ENCODE measurements around the gene TTI1. TPM values are rescaled to one million over a fixed set of nuclear protein-coding genes. Genes with fewer than 3 reads are reported as not detected.

TTI1 gene
- total RNA-seq, 1 donor from 2014 or later, result 51.9 TPM

DNA sequence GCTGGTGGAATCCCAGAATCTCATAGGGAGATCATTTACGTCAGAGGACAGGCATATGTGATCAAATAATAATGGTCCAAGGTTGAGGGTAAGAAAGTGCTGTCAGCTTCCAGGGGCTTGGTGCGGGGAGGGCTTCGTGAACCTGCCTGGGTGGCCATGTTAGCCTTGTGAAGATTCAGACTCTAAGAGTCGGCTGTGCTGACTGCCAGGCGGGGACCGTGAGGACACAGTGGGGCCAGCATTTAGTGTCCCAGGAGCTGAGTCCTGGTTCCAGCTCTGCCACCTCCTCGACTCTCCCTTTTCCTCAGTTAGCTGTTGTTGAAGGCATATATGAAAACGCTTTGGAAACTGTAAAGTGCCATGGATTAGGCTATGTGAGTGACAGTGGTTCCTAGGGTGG lies 96.8 kb downstream of the TTI1 start:
- H3K9me3 Mint-ChIP-seq (ENCODE audit: low read depth), result no peaks in the 10 kb centered on the region
- no peak overlapping the region for H3K27ac Mint-ChIP-seq
- H3K4me3 Mint-ChIP-seq (ENCODE audit: low read depth), result no peak overlapping the region
- H3K27me3 Mint-ChIP-seq, result peaks cover 9% of the 10 kb centered on the region
- no peak for DNase-seq (ENCODE audit: low spot score, unreplicated experiment)
- TF ChIP-seq, protein P1, sequence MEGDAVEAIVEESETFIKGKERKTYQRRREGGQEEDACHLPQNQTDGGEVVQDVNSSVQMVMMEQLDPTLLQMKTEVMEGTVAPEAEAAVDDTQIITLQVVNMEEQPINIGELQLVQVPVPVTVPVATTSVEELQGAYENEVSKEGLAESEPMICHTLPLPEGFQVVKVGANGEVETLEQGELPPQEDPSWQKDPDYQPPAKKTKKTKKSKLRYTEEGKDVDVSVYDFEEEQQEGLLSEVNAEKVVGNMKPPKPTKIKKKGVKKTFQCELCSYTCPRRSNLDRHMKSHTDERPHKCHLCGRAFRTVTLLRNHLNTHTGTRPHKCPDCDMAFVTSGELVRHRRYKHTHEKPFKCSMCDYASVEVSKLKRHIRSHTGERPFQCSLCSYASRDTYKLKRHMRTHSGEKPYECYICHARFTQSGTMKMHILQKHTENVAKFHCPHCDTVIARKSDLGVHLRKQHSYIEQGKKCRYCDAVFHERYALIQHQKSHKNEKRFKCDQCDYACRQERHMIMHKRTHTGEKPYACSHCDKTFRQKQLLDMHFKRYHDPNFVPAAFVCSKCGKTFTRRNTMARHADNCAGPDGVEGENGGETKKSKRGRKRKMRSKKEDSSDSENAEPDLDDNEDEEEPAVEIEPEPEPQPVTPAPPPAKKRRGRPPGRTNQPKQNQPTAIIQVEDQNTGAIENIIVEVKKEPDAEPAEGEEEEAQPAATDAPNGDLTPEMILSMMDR (IDR thresholded peaks at IDR 0.05; ENCODE audit: unreplicated experiment), result no peak
- H3K4me1 Mint-ChIP-seq (ENCODE audit: low read depth), result peaks cover 14% of the 10 kb centered on the region
- H3K36me3 Mint-ChIP-seq (ENCODE audit: insufficient read depth), result no peaks in the 10 kb centered on the region

DNA sequence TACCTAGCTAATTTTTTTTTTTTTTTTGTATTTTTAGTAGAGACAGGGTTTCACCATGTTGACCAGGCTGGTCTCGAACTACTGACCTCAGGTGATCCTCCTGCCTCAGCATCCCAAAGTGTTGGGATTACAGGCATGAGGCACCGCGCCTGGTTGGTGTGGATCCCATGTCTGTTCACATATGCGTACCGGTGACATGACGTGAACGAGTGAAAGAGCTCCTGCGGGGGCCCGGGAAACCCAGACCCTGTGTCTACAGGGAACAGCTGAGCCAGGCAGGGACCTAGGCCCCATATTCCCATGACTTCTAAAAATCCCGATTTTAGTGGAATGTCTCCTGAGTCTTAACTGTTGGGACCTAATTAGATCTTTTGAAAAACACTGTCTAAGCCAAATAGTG lies 97.2 kb downstream of the TTI1 start:
- Mint-ChIP-seq H3K4me1 (ENCODE audit: low read depth) (peaks cover 13% of the 10 kb centered on the region), H3K27me3 (peaks cover 9% of the 10 kb centered on the region), H3K9me3 (ENCODE audit: low read depth) (no peaks in the 10 kb centered on the region), H3K36me3 (ENCODE audit: insufficient read depth) (no peaks in the 10 kb centered on the region), H3K27ac (no peak overlapping the region), H3K4me3 (ENCODE audit: low read depth) (no peak overlapping the region)
- DNase-seq (ENCODE audit: low spot score, unreplicated experiment), result no peak
- TF ChIP-seq, protein P1 (IDR thresholded peaks at IDR 0.05; ENCODE audit: unreplicated experiment), result no peak

DNA sequence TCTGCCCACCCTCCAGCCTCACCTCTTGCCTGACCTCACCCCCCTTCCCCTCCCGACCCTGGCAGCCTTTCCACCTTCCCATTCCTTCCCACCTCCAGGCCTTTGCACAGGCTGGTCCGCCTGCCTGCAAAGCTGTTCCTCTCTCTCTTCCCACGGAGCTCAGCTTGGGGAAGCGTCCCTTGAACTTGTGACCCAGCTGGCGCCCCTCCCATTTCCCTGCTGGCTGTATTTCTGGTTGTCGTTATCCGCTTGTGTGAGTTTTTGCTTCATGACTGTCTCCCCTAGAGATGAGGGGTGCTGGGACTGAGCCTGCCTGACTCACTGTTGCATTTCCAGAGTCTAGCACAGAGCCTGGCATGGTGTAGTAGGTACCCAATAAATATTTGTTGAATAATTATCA lies 97.8 kb downstream of the TTI1 start:
- DNase-seq (ENCODE audit: low spot score, unreplicated experiment), result no peak
- TF ChIP-seq, protein P1 (IDR thresholded peaks at IDR 0.05; ENCODE audit: unreplicated experiment), result no peak
- Mint-ChIP-seq H3K27ac (no peak overlapping the region), H3K4me3 (ENCODE audit: low read depth) (no peak overlapping the region), H3K27me3 (peaks cover 10% of the 10 kb centered on the region), H3K9me3 (ENCODE audit: low read depth) (no peaks in the 10 kb centered on the region), H3K4me1 (ENCODE audit: low read depth) (peaks cover 13% of the 10 kb centered on the region), H3K36me3 (ENCODE audit: insufficient read depth) (no peaks in the 10 kb centered on the region)

DNA sequence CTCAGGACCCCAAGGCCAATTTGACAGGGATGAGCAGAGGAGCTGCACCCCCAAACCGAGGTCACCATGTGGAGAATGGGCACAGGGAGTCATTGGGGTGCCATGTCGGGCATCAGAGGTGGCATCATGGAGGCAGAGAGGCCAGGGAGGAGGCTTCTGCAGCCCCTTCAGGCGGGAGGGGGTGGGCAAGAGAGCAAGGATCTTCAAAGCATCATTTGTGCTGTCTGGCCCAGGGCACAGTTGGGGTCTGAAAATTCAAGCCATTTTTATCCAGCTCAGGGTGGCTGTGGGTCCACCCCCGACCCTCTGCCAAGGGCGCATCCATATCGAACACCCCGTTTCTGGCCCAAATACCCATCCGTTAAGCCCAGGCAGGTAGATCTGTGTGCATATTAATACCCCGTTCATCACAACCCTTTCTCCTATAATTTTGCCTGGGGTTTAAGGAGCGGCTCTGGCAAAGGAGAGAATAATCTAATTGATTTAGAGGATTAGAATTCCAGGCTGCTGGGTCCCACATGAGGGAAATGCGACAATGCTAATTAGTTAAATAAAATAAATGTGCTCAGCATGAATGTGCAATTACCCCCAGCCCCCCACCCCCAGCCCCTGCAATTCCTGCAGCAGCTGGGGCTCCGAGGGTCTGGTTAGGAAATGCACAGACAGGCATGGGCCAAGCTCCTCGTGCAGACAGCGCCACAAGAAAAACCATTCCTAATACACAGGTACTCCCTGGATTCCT lies 98.5 kb downstream of the TTI1 start:
- H3K27ac Mint-ChIP-seq, result no peak overlapping the region
- no peak for DNase-seq (ENCODE audit: low spot score, unreplicated experiment)
- peaks cover 12% of the 10 kb centered on the region for H3K27me3 Mint-ChIP-seq
- peaks cover 16% of the 10 kb centered on the region for H3K4me1 Mint-ChIP-seq (ENCODE audit: low read depth)
- H3K4me3 Mint-ChIP-seq (ENCODE audit: low read depth), result no peak overlapping the region
- TF ChIP-seq, protein P1 (IDR thresholded peaks at IDR 0.05; ENCODE audit: unreplicated experiment), result no peak
- no peaks in the 10 kb centered on the region for H3K9me3 Mint-ChIP-seq (ENCODE audit: low read depth)
- no peaks in the 10 kb centered on the region for H3K36me3 Mint-ChIP-seq (ENCODE audit: insufficient read depth)

DNA sequence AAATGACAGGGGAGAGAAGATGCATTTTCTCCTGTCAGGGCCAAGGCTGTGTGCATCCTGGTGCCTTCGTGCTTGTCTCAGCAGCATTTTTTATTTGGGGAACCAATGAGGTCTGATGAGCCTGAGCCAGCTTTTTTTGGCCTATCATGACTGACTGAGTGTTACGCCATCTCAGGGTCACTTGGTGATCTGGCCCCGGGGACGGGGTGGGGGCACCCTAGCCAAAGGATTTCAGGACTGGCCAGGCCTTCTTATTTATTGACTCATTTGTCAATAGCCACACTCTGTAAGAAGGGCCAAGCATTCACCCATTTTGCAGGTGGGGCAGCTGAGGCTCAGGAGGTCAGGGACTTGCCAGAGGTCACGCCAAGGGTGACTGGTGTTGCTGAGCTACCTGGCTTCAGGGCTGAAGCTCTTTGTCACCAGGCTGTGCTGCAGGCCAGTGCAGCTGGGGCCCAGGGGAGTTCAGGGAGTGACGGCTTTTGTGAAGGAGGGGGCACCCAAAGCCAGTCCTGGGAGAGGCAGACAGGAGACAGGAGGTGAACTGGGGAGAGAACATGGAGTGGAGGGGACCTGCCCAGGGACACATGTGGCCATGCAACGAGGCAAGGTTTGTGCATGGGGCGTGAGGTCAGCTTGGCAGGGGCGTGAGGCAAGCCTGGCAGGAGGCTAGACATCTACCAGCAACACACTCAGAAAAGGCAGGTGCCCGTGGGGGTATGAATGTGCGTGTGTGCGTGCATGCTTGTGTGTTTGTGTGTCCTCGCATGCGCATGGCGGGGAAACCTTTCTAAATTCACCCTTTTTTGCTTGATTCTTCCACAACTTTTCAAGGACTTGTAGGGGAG lies 99.2 kb downstream of the TTI1 start:
- peaks cover 19% of the 10 kb centered on the region for H3K4me1 Mint-ChIP-seq (ENCODE audit: low read depth)
- no peak overlapping the region for H3K27ac Mint-ChIP-seq
- H3K36me3 Mint-ChIP-seq (ENCODE audit: insufficient read depth), result no peaks in the 10 kb centered on the region
- no peak overlapping the region for H3K4me3 Mint-ChIP-seq (ENCODE audit: low read depth)
- no peaks in the 10 kb centered on the region for H3K9me3 Mint-ChIP-seq (ENCODE audit: low read depth)
- peaks cover 15% of the 10 kb centered on the region for H3K27me3 Mint-ChIP-seq
- DNase-seq (ENCODE audit: low spot score, unreplicated experiment), result no peak
- TF ChIP-seq, protein P1 (IDR thresholded peaks at IDR 0.05; ENCODE audit: unreplicated experiment), result no peak

Other genes with a start within 250 kb of the TTI1 start
- 5.0 and 6.2 TPM in 2 replicates for gene VSTM2L, start 130.3 kb downstream of the TTI1 start, total RNA-seq
- 31.7 and 37.4 TPM in 2 replicates for gene RPRD1B, start 290 bp upstream of the TTI1 start, total RNA-seq
- gene TGM2, start 131.8 kb upstream of the TTI1 start, total RNA-seq, result 0.72 and 1.3 TPM in 2 replicates
- 0.16 and 0.29 TPM in 2 replicates for gene KIAA1755, start 227.3 kb upstream of the TTI1 start, total RNA-seq

All from progenitor cell of endocrine pancreas (in vitro differentiated cells).